Measurements from ENCODE around the gene SMARCA4.

Gene SMARCA4

GRCh38 chr19:10922638-10923014 lies 38.2 kb upstream of the SMARCA4 start:
- TF ChIP-seq CTCF (IDR thresholded peaks at IDR 0.05; ENCODE audit: control insufficient read depth, insufficient read depth, low read depth, low read length, missing control alignments) = no peak
- DNase-seq (ENCODE audit: low read depth) = no peak
- no peak overlapping the region for H3K4me3 ChIP-seq (ENCODE audit: control insufficient read depth, low read depth, low read length)

- H3K4me3 ChIP-seq (ENCODE audit: control insufficient read depth, low read depth, low read length) = no peak overlapping the region
- DNase-seq (ENCODE audit: low read depth) = no peak
- TF ChIP-seq CTCF (IDR thresholded peaks at IDR 0.05; ENCODE audit: control insufficient read depth, insufficient read depth, low read depth, low read length, missing control alignments) = no peak
These were observed 37.3 kb upstream of the SMARCA4 start for GRCh38 chr19:10923260-10924112.

- no peak overlapping the region for H3K4me3 ChIP-seq (ENCODE audit: control insufficient read depth, low read depth, low read length)
- DNase-seq (ENCODE audit: low read depth) = no peak
- TF ChIP-seq CTCF (IDR thresholded peaks at IDR 0.05; ENCODE audit: control insufficient read depth, insufficient read depth, low read depth, low read length, missing control alignments) = no peak
These were observed 36.2 kb upstream of the SMARCA4 start for GRCh38 chr19:10924597-10924996.

- no peak for TF ChIP-seq CTCF (IDR thresholded peaks at IDR 0.05; ENCODE audit: control insufficient read depth, insufficient read depth, low read depth, low read length, missing control alignments)
- no peak for DNase-seq (ENCODE audit: low read depth)
- peak overlapping the region; percentile 85 for H3K4me3 ChIP-seq (ENCODE audit: control insufficient read depth, low read depth, low read length)
These were observed 32.9 kb upstream of the SMARCA4 start for GRCh38 chr19:10927730-10928562.

- peak; percentile 93 for DNase-seq (ENCODE audit: low read depth)
- peak within 1 kb of the TSS; percentile 85 for H3K4me3 ChIP-seq (ENCODE audit: control insufficient read depth, low read depth, low read length)
- TF ChIP-seq CTCF (IDR thresholded peaks at IDR 0.05; ENCODE audit: control insufficient read depth, insufficient read depth, low read depth, low read length, missing control alignments) = no peak
These were observed 32.0 kb upstream of the SMARCA4 start, which contains the start of the genes TIMM29 and YIPF2 for GRCh38 chr19:10928563-10929401. TIMM29 (plus strand) TSS chr19:10928811; CDS start chr19:10928823, 12 bp downstream. YIPF2 (minus strand) TSS chr19:10928639; CDS start chr19:10928410, 229 bp downstream.

- H3K4me3 ChIP-seq (ENCODE audit: control insufficient read depth, low read depth, low read length) = peak overlapping the region; percentile 85
- DNase-seq (ENCODE audit: low read depth) = no peak
- TF ChIP-seq CTCF (IDR thresholded peaks at IDR 0.05; ENCODE audit: control insufficient read depth, insufficient read depth, low read depth, low read length, missing control alignments) = no peak
These were observed 31.4 kb upstream of the SMARCA4 start for GRCh38 chr19:10929402-10929794.
